Endothelial cell of hepatic sinusoid (primary cell): ENCODE data around the gene TAF11.
"Not testable (repeated sequence)": the region's sequence is repeated elsewhere in the genome, so short reads cannot be mapped to it uniquely, and the experiment has no call there.

ENCODE experiments used
- in situ Hi-C: cut with HindIII; loops from 2 replicates; pipeline ENCODE4 v1.10.0; 2017; ENCODE audit warnings: low sequenced_read_pairs

TAF11 gene

GRCh38 chr6:34871853-34872252, 16.0 kb downstream of the TAF11 start:
- in situ Hi-C loops: no loop called here

DNA sequence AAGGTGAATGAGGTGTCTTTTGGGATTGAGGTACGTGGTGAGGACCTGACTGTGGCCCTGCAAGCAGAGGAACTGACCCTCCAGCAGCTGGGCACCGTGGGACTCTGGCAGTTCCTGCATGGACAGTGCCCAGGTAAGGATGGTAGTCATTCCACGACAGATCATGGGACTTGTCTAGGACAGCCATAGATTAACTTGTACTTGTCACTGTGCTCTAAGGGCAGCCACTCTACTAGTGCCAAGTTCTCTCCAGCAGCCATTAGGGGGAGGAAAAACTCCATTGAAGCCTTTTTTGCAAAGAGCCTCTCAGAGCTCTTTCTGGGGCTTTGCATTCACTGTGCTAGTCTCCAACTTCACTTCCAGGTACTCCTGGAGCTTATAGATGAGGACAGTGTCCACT, 20.4 kb downstream of the TAF11 start:
- in situ Hi-C loops: no loop called here

DNA sequence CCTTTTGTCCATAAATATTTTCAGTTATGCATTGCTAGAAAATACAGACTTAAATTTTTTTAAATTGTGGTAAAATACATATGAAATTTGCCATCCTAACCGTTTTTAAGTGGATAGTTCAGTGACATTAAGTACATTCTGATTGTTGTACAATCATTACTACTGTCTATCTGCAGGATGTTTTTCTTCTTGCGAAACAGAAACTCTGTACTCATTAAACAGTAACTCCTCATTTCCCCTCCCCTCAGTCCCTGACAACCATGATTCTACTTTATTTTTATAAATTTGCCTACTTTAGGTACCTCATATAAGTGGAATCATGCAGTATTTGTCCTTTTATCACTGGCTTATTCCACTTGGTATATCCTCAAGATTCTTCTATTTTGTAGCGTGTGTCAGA, 21.3 kb downstream of the TAF11 start:
- in situ Hi-C loops: no loop called here

DNA sequence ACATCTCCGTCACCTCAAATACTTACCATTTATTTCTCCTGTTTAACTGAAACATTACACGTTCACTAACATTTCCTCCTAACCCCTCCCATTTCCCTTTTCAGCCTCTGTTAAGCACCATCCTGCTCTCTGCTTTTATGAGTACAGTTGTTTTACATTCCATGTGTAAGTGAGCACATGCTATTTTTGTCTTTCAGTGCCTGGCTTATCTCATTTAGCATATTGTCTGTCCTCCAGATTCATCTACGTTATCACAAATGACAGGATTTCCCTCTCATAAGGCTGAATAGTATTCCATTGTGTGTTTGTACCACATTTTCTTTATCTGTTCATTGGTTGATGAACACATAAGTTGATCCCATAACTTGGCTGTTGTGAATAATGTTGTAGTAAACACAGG, 22.7 kb downstream of the TAF11 start:
- in situ Hi-C loops: no loop called here

DNA sequence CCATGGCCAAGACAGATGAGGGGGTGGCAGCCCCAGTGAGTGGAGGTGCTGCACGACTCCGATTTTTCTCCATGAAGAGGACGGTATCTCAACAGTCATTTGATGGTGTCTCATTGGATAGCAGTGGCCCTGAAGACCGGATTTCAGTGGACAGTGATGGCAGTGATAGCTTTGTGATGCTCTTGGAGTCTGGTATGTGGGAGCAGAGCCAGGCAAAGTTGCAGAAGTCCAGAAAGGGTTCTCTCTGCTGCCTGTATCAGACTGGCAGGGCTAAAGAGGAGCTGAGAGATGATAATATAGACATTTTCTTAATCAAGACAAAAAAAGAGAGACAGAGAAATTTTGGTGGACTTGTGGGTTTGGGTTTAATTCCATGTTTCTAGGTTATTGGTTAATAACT, 23.8 kb downstream of the TAF11 start:
- in situ Hi-C loops: no loop called here

DNA sequence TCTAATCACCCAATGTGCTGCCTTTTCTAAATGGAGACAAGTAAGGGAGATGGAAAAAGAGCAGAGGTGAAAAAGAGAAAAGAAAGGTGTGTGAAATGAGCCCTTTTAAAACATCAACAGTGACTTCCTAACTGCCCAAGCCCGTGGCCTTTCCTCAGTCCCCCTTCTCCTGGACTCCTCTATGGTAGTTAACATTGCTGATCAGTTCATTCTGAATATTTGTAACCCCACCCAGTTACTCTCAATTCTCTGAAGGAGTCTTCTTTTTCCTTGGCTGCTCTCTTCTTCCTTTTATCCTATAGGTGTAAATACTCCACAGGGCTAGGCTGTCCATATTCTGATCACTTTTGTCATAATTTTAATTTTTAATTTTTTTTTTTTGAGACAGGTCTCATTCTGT, 27.1 kb downstream of the TAF11 start:
- in situ Hi-C loops: no loop called here

DNA sequence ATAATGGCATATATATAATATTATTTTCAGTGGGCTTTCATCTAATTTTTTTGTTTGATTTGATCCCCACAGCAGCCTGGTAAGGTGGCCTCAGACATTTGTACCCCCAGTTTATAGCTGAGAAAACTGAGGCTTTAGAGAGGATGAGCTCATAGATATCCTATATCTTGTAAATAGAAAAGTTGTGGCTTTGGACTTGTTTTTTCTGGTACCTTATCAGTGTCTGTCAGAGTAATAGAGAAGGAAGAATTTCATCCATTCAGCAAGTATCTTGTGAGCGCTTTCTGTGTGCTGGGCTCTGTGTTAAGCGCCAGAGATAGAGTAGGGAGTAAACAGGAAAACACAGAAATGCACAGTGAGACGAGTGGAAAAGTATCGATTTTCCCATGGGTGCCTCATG, 27.9 kb downstream of the TAF11 start:
- in situ Hi-C loops: loop anchor here (5.0 kb wide), 1 partner anchor 48 kb away; no protein-coding TSS in a partner anchor

- in situ Hi-C loops: loop anchor here (5.0 kb wide), 1 partner anchor 46 kb away; no protein-coding TSS in a partner anchor
Observed at GRCh38 chr6:34858681-34859080, 29.2 kb downstream of the TAF11 start.

- in situ Hi-C loops: loop anchor here (5.0 kb wide), 1 partner anchor 43 kb away; no protein-coding TSS in a partner anchor
Observed at GRCh38 chr6:34855463-34855862, 32.4 kb downstream of the TAF11 start.

DNA sequence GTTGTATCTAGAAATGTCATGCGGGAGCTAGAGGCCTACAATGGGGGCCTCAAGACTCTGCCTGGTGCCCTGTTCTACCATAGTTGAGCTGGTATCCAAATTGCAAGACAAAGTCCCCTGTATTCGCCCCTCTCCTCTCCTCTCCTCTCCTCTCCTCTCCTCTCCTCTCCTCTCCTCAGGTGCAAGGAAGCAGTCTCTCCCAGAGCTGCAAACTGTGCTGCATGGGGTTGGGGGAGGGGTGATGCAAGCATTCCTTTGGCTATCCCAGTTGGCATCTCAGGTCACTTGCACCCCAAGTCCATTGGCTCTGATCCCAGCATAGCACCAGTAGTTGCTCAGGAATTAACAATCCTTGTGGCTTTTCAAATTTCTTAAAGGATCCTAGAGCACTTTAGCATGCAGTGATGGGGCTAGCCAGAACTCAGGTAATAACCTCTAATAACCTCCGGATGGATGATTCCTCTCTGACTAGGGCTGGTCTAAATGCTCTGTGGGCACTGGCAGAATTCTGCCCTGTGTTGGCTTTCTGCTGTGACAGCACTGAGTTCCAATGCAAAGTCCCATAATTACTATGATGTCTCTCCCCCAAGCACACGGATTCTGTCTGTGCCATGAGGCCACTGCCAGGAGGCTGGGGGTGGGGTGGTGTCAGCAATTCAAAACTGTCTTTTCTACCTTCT, 35.3 kb downstream of the TAF11 start:
- in situ Hi-C loops: no loop called here

GRCh38 chr6:34851361-34851760, 36.5 kb downstream of the TAF11 start:
- in situ Hi-C loops: no loop called here

DNA sequence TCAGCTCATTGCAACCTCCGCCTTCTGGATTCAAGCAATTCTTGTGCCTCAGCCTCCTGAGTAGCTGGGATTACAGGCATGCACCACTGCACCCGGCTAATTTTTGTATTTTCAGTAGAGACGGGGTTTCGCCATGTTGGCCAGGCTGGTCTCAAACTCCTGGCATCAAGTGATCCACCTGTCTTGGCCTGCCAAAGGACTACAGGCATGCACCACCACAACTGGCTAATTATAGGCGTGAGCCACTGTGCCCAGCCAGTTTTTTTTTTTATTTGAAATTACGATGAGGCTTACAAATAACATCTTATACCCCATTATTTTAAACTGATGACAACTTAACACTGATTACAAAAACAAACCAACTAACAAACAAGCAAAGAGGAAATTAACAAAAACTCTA, 38.8 kb downstream of the TAF11 start:
- in situ Hi-C loops: not testable (repeated sequence)

- in situ Hi-C loops: no loop called here
Observed at GRCh38 chr6:34839666-34840352, 48.0 kb downstream of the TAF11 start.

- in situ Hi-C loops: no loop called here
Observed at GRCh38 chr6:34837528-34837927, 50.3 kb downstream of the TAF11 start.

DNA sequence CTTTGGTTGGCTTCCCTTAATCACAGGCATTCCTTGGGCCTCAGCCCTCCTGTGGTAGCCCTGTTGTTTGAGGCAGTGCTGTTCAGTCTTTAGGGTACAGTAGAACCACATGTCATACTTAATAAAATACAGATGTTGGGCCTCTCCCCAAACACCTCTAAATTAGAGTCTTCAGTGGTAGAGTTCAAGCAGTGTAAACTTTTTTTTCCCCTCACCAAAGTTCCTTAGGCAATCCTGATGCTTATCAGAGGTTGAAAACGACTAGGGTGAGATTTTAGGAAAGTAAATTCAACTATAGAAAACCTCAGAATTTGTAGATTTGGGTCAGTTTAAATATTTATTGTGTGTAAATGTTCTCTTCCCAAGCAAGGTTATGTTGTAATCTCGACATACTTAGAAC, 51.4 kb downstream of the TAF11 start:
- in situ Hi-C loops: no loop called here

DNA sequence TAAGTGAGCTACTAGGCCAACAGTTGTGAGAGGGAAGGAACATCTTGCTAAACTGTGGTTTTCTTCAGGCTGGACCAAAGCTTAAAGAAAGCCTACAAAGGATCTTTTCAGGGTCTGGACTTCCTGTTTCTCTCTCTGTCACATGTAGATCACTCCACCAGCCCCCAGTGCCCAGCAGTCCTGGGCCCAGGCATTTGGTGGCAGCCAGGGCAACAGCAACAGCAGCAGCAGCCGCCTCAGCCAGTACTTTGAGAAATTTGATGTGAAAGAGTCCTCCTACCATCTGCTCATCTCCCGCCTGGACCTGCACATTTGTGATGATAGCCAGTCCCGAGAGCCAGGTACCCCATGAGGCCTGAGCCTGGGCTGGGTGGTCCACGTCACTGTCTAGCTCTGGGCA, 51.8 kb downstream of the TAF11 start:
- in situ Hi-C loops: no loop called here

DNA sequence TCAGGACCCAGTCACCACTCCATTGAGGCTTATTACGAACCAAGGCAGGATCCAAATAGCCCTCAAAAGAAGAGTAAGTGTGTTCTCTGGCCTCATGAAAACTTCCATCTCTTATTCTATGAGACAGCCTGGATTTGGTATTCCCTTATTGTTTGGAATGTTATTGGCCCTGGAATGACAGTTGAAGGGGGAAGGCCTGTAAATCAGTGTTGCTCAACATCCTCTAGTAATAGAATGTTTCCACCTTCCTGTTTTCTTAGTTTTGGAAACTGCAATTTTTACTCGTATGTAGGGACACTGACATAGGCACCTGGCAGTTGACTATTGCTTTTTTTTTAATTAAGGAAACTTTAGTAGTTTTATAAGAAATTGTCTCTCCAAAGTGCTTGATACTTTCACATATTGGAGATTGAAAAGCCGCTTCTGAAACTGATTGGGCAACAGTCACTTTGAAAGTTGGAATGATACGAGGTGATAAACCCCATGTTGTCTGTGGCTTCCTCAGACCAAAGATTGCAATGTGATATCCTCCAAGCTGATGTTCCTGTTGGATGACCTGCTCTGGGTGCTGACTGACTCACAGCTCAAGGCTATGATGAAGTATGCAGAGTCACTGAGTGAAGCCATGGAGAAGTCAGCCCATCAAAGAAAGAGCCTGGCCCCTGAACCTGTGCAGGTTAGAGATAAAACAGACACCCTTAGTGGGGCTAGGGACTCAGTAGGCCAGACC, 52.9 kb downstream of the TAF11 start:
- in situ Hi-C loops: no loop called here

DNA sequence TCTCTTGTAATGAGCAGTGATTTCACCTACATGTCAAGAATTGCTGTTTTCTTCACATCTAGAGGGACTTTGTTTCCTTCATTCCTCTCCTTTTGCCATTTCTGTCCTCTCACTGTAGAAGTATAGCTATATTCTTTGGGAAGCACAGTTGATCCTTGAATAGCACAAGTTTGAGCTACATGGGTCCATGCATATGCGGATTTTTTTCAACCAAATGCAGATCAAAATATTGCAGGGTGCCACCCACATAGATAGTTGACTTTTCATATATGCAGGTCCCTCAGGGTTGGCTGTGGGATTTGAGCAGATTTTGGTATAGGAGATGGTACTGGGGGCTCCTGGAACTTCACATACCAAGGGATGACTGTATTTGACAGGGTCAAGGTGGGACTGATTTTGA, 54.9 kb downstream of the TAF11 start:
- in situ Hi-C loops: no loop called here

DNA sequence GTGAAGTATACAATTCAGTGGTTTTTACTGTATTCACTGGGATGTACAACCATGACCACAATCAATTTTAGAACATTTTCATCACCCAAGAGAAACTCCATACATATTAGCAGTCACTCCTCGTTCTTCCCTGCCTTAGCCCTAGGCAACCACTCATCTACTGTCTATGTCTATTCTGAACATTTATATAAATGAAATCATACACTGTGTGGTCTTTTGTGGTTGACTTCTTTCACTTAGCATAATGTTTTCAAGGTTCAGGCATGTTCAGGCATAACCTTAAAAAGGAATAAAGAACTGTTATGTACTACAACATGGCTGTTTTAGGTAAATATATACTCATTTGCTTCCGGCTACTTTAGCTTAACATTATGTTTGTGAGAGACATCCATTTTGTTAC, 58.7 kb downstream of the TAF11 start:
- in situ Hi-C loops: no loop called here
